A549 (cell line): ENCODE measurements around the gene SERPINA10.

Experiments used
- MAX ChIP-seq: IDR thresholded peaks from 2 replicates; pipeline ENCODE4 v1.6.1; 2012
- POLR2AphosphoS2 ChIP-seq: conservative IDR thresholded peaks from 2 replicates; pipeline ENCODE4 v1.6.1; 2012; ENCODE audit warnings: low read length, improper control_type of control experiment, inconsistent platforms
- ZSCAN20 ChIP-seq: fragments of 250-450 bp; sonication (Bioruptor Pico); IDR thresholded peaks from 2 replicates; pipeline ENCODE4 v1.8.0; 2022; ENCODE audit warnings: mild to moderate bottlenecking, moderate library complexity
- TF ChIP-seq, protein P1 (sequence below): fragments of >200 bp; sonication (Bioruptor Twin); formaldehyde crosslinking; IDR thresholded peaks from 3 replicates; pipeline ENCODE4 v1.5.1; 2016

GRCh38 chr14:94291906-94292525 is 1.1 kb downstream of the SERPINA10 start:
- TF ChIP-seq, protein P1, sequence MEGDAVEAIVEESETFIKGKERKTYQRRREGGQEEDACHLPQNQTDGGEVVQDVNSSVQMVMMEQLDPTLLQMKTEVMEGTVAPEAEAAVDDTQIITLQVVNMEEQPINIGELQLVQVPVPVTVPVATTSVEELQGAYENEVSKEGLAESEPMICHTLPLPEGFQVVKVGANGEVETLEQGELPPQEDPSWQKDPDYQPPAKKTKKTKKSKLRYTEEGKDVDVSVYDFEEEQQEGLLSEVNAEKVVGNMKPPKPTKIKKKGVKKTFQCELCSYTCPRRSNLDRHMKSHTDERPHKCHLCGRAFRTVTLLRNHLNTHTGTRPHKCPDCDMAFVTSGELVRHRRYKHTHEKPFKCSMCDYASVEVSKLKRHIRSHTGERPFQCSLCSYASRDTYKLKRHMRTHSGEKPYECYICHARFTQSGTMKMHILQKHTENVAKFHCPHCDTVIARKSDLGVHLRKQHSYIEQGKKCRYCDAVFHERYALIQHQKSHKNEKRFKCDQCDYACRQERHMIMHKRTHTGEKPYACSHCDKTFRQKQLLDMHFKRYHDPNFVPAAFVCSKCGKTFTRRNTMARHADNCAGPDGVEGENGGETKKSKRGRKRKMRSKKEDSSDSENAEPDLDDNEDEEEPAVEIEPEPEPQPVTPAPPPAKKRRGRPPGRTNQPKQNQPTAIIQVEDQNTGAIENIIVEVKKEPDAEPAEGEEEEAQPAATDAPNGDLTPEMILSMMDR: no peak
- TF ChIP-seq POLR2AphosphoS2 (no peak), ZSCAN20 (CRISPR knock-in tag) (no peak), MAX (no peak)
